PC-9 (cell line): ENCODE measurements around the gene EPS8L3.

Experiments
- CTCF ChIP-seq: fragments of 200-600 bp; sonication (generic); conservative IDR thresholded peaks from 2 replicates; pipeline ENCODE4 v1.6.1; 2017; ENCODE audit warnings: mixed run types, antibody characterized with exemption, mild to moderate bottlenecking, moderate library complexity
- EZH2 ChIP-seq: fragments of 200-600 bp; sonication (generic); IDR thresholded peaks from 2 replicates; pipeline ENCODE4 v1.8.0; 2017; ENCODE audit warnings: antibody characterized with exemption, low read depth

GRCh38 chr1:109769330-109770078 is 5.8 kb upstream of the EPS8L3 start:
- TF ChIP-seq CTCF = no peak
- TF ChIP-seq EZH2 = no peak
